H1 (cell line): ENCODE measurements around the gene TMEM187. TPM values are rescaled to one million over a fixed set of nuclear protein-coding genes. Genes with fewer than 3 reads are reported as not detected.

ENCODE experiments used
- CTCF ChIA-PET: fragments of 300-600 bp; sonication (Branson Sonifier 250); formaldehyde crosslinking; loops from one replicate; lab custom pipeline; 2021; ENCODE audit not compliant: partially characterized antibody; lab: Charles Lee
- POLR2A ChIA-PET: fragments of 300-600 bp; sonication (Branson Sonifier 250); formaldehyde crosslinking; loops from one replicate; lab custom pipeline; 2021; ENCODE audit warnings: inconsistent platforms; ENCODE audit not compliant: partially characterized antibody; lab: Charles Lee
- DNase-seq, 2 experiments: peaks; one replicate each; pipeline versions ENCODE4 v3.0.0 to v3.0.0-alpha.2; 2010 to 2022; ENCODE audit warnings: low spot score in 2 of 2, low read depth in 1 of 2, mixed read lengths in 1 of 2
- FAIRE-seq: peaks from 2 replicates; lab custom pipeline; 2011; peaks lifted over from hg19 to GRCh38; lab: Jason Lieb, UNC
- H2AFZ ChIP-seq: 2 replicates; pipeline ENCODE4 v1.8.1; 2012; ENCODE audit warnings: low read length, inconsistent platforms
- H2AK5ac ChIP-seq: 2 replicates; pipeline ENCODE4 v1.6.1; 2013; ENCODE audit warnings: low read depth, low read length
- H2BK120ac ChIP-seq: replicated peaks from 2 replicates; pipeline ENCODE3; 2013; ENCODE audit warnings: low read depth, low read length, inconsistent platforms
- H2BK12ac ChIP-seq: 2 replicates; pipeline ENCODE4 v1.6.1; 2013; ENCODE audit warnings: low read depth, low read length
- H2BK15ac ChIP-seq: 2 replicates; pipeline ENCODE4 v1.6.1; 2013; ENCODE audit warnings: low read length
- H2BK20ac ChIP-seq: 2 replicates; pipeline ENCODE4 v1.6.1; 2013; ENCODE audit warnings: low read length
- H2BK5ac ChIP-seq: 2 replicates; pipeline ENCODE4 v1.6.1; 2013; ENCODE audit warnings: low read depth, low read length
- H3K14ac ChIP-seq: 2 replicates; pipeline ENCODE4 v1.6.1; 2013; ENCODE audit warnings: inconsistent platforms; ENCODE audit not compliant: insufficient read length
- H3K18ac ChIP-seq: 2 replicates; pipeline ENCODE4 v1.6.1; 2013; ENCODE audit warnings: low read length; ENCODE audit errors: extremely low read depth
- H3K23ac ChIP-seq: 2 replicates; pipeline ENCODE4 v1.6.1; 2013; ENCODE audit warnings: inconsistent platforms; ENCODE audit not compliant: insufficient read length
- H3K23me2 ChIP-seq: 2 replicates; pipeline ENCODE4 v1.6.1; 2013; ENCODE audit warnings: low read depth, low read length
- H3K27ac ChIP-seq: 2 replicates; pipeline ENCODE4 v1.6.1; 2011; ENCODE audit warnings: low read depth, low read length, inconsistent platforms
- H3K27me3 ChIP-seq, 4 experiments: replicated peaks in 1 of 4; 1 replicate in 1 of 4; 2 replicates in 3 of 4; pipeline versions ENCODE4 v1.6.1 to v1.8.1; 2011 to 2013; ENCODE audit warnings: low read length in 3 of 4, mild to moderate bottlenecking in 3 of 4, inconsistent platforms in 2 of 4, mixed read lengths in 2 of 4, moderate library complexity in 1 of 4; ENCODE audit not compliant: control insufficient read depth in 3 of 4, insufficient read depth in 3 of 4; ENCODE audit errors: extremely low read depth in 1 of 4
- H3K36me3 ChIP-seq, 4 experiments: 2 replicates each; pipeline versions ENCODE4 v1.6.1 to v1.8.1; 2011 to 2013; ENCODE audit warnings: mild to moderate bottlenecking in 4 of 4, low read length in 3 of 4, moderate library complexity in 2 of 4, control low read depth in 1 of 4, inconsistent platforms in 1 of 4; ENCODE audit not compliant: insufficient read depth in 4 of 4, control insufficient read depth in 2 of 4
- H3K4ac ChIP-seq: replicated peaks from 2 replicates; pipeline ENCODE3; 2013; ENCODE audit warnings: low read length, low read depth, mixed read lengths, inconsistent platforms; ENCODE audit not compliant: insufficient read length
- H3K4me1 ChIP-seq, 4 experiments: replicated peaks in 1 of 4; 1 replicate in 1 of 4; 2 replicates in 3 of 4; pipeline versions ENCODE4 v1.6.1 to v1.8.1; 2011 to 2013; ENCODE audit warnings: low read length in 3 of 4, inconsistent platforms in 2 of 4, mixed read lengths in 1 of 4; ENCODE audit not compliant: insufficient read depth in 4 of 4, control insufficient read depth in 3 of 4
- H3K4me2 ChIP-seq, 2 experiments: 2 replicates each; pipeline versions ENCODE4 v1.6.1 to v1.8.1; 2011 to 2013; ENCODE audit warnings: low read depth in 2 of 2, low read length in 2 of 2, control low read depth in 1 of 2, inconsistent platforms in 1 of 2, mild to moderate bottlenecking in 1 of 2; ENCODE audit not compliant: insufficient read depth in 1 of 2
- H3K4me3 ChIP-seq, 4 experiments: fragments of 200-600, 300-600 bp in 1 of 4; sonication (generic), shearing (Covaris generic), sonication (Bioruptor Twin) in 1 of 4; 2 replicates each; pipeline versions ENCODE4 v1.5.1 to v1.8.1; 2011 to 2016; ENCODE audit warnings: low read length in 4 of 4, low read depth in 3 of 4, control low read depth in 2 of 4, inconsistent platforms in 2 of 4, mild to moderate bottlenecking in 2 of 4, mixed read lengths in 1 of 4, moderate library complexity in 1 of 4; ENCODE audit not compliant: insufficient read depth in 2 of 4; ENCODE audit errors: extremely low read depth in 1 of 4
- H3K56ac ChIP-seq: replicated peaks from 2 replicates; pipeline ENCODE3; 2013; ENCODE audit warnings: low read depth, mild to moderate bottlenecking, mixed read lengths, low read length, inconsistent platforms; ENCODE audit not compliant: insufficient read length
- H3K79me1 ChIP-seq: 2 replicates; pipeline ENCODE4 v1.6.1; 2013; ENCODE audit warnings: low read depth, low read length, control low read depth
- H3K79me2 ChIP-seq, 2 experiments: 2 replicates each; pipeline versions ENCODE4 v1.6.1 to v1.8.1; 2012 to 2013; ENCODE audit warnings: low read length in 2 of 2, mild to moderate bottlenecking in 2 of 2, inconsistent platforms in 1 of 2; ENCODE audit not compliant: insufficient read depth in 2 of 2, control insufficient read depth in 1 of 2
- H3K9ac ChIP-seq, 4 experiments: replicated peaks in 1 of 4; 1 replicate in 1 of 4; 2 replicates in 3 of 4; pipeline versions ENCODE4 v1.6.1 to v1.8.1; 2011 to 2013; ENCODE audit warnings: low read depth in 3 of 4, low read length in 3 of 4, control low read depth in 2 of 4, mild to moderate bottlenecking in 2 of 4, moderate library complexity in 2 of 4, inconsistent platforms in 1 of 4; ENCODE audit errors: extremely low read depth in 1 of 4
- H3K9me3 ChIP-seq, 2 experiments: 2 replicates each; pipeline versions ENCODE4 v1.6.1 to v1.8.1; 2012 to 2013; ENCODE audit warnings: mild to moderate bottlenecking in 2 of 2, moderate library complexity in 2 of 2, control low read depth in 1 of 2, inconsistent platforms in 1 of 2, low read depth in 1 of 2, low read length in 1 of 2, mixed read lengths in 1 of 2; ENCODE audit not compliant: insufficient read depth in 2 of 2
- H4K20me1 ChIP-seq, 2 experiments: replicated peaks in 1 of 2; 2 replicates each; pipeline versions ENCODE3 to v1.8.1; 2011 to 2013; ENCODE audit warnings: inconsistent platforms in 2 of 2, low read length in 2 of 2, mild to moderate bottlenecking in 1 of 2; ENCODE audit not compliant: insufficient read depth in 2 of 2, control insufficient read depth in 1 of 2
- H4K5ac ChIP-seq: 2 replicates; pipeline ENCODE4 v1.6.1; 2013; ENCODE audit warnings: low read length, low read depth, mixed read lengths, inconsistent platforms; ENCODE audit not compliant: insufficient read length
- H4K8ac ChIP-seq: 2 replicates; pipeline ENCODE4 v1.8.0; 2013; ENCODE audit warnings: mild to moderate bottlenecking, moderate library complexity, low read length, inconsistent platforms; ENCODE audit not compliant: insufficient read depth; ENCODE audit errors: extremely low read depth
- H4K91ac ChIP-seq: replicated peaks from 2 replicates; pipeline ENCODE3; 2013; ENCODE audit warnings: low read length, mixed read lengths, inconsistent platforms; ENCODE audit not compliant: insufficient read length
- ASH2L ChIP-seq: fragments of 200-600, 300-600 bp; sonication (generic); IDR thresholded peaks from one replicate; pipeline ENCODE4 v1.7.1; 2017; ENCODE audit warnings: low read length
- BACH1 ChIP-seq: IDR thresholded peaks from 2 replicates; pipeline ENCODE4 v1.6.1; 2012; ENCODE audit warnings: low read length, improper control_type of control experiment
- CBX5 ChIP-seq: fragments of 300-800, 300-1000 bp; sonication (generic); IDR thresholded peaks from 2 replicates; pipeline ENCODE4 v1.7.1; 2016; ENCODE audit warnings: antibody characterized with exemption, low read length, low read depth
- HDAC2 ChIP-seq, 2 experiments: fragments of 300-600 bp in 1 of 2; sonication (generic) in 1 of 2; IDR thresholded peaks; 2 replicates each; pipeline ENCODE4 v1.6.1; 2011 to 2012; ENCODE audit warnings: low read depth in 2 of 2, low read length in 2 of 2, mild to moderate bottlenecking in 2 of 2, moderate library complexity in 2 of 2, borderline replicate concordance in 1 of 2, inconsistent platforms in 1 of 2
- KDM1A ChIP-seq: fragments of 200-600, 300-600 bp; sonication (generic); IDR thresholded peaks from 2 replicates; pipeline ENCODE4 v1.7.1; 2016; ENCODE audit warnings: mild to moderate bottlenecking, low read length, borderline replicate concordance
- MAX ChIP-seq: IDR thresholded peaks from 2 replicates; pipeline ENCODE4 v1.6.1; 2012; ENCODE audit warnings: inconsistent platforms
- SP2 ChIP-seq: IDR thresholded peaks from 2 replicates; pipeline ENCODE4 v1.6.1; 2012; ENCODE audit warnings: mild to moderate bottlenecking, low read length, inconsistent platforms
- WGBS, 2 experiments: shearing (Covaris generic) in 1 of 2; methylation state at CpG; one replicate each; pipeline versions ENCODE4 v1.1.6 to v1.1.7; 2013 to 2015; ENCODE audit warnings: low lambda C conversion rate in 2 of 2, mixed read lengths in 2 of 2, inconsistent platforms in 1 of 2, low coverage in 1 of 2, missing lambda C conversion rate in 1 of 2; ENCODE audit not compliant: insufficient replicate concordance in 2 of 2, insufficient coverage in 1 of 2, insufficient read length in 1 of 2; ENCODE audit errors: extremely low coverage in 1 of 2, missing lambda C conversion rate in 1 of 2; 5-methylcytosine and 5-hydroxymethylcytosine counted together
- polyA plus RNA-seq, 7 experiments: library from polyadenylated mRNA; depleted of rRNA in 3 of 7; stranded (reverse) in 5 of 7; unstranded in 2 of 7; fragments of >200 nt in 5 of 7; fragments of 200-250 nt in 2 of 7; gene quantifications; 1 replicate in 5 of 7; 2 replicates in 1 of 7; 4 replicates in 1 of 7; pipeline versions ENCODE4 v1.2.1 to v1.2.3, GENCODE V29; 2011 to 2013; ENCODE audit warnings: missing spikeins in 2 of 7, mixed read lengths in 2 of 7
- total RNA-seq: library from RNA; stranded (reverse); fragmentation: NEBNext Ultra II Directional; extraction: Animal tissue kit (Norgen Biotek cat#: 25700); gene quantifications from 2 replicates; pipeline ENCODE4 v1.2.1, GENCODE V29; 2021

Gene TMEM187
- total and polyA plus RNA-seq, 2 of the 8 experiments (the other 6 are each of a cell fraction or from before 2014, with no cell fraction given) = 5.0 to 14.5 TPM

- Histone ChIP-seq H3K36me3 (no peaks in the 10 kb centered on the region), H3K56ac (no peak overlapping the region), H2AK5ac (no peak overlapping the region), H2AFZ (no peak overlapping the region), H3K14ac (no peak overlapping the region), H3K79me1 (peaks cover 2% of the 10 kb centered on the region; the same call in 1 of the 2 replicates), H3K9me3 (no peaks in the 10 kb centered on the region), H2BK5ac (no peak overlapping the region), H3K4me1 (peaks cover 4 to 26% (median 17%) of the 10 kb centered on the region in 4 experiments), H3K23me2 (peaks cover 8% of the 10 kb centered on the region; the same call in 1 of the 2 replicates), H3K4me2 (peak overlapping the region; percentile 66 to 85), H3K4ac (no peak overlapping the region), H2BK20ac (no peak overlapping the region), H4K20me1 (peaks cover 18 to 29% of the 10 kb centered on the region in 2 experiments), H4K8ac (no peak overlapping the region), H2BK12ac (no peak overlapping the region), H3K9ac (peak overlapping the region in 2 of 4 experiments; percentile 8 to 30; a peak in 3 of 7 replicates), H3K23ac (no peak overlapping the region), H3K4me3 (peak overlapping the region; percentile 64 to 99 (median 82)), H3K18ac (no peak overlapping the region), H4K5ac (no peak overlapping the region), H2BK120ac (no peak overlapping the region), H3K27ac (no peak overlapping the region), H2BK15ac (no peak overlapping the region), H3K27me3 (no peaks in the 10 kb centered on the region), H4K91ac (no peak overlapping the region), H3K79me2 (peaks cover 44 to 58% of the 10 kb centered on the region in 2 experiments)
- WGBS, 2 experiments = 0% methylated on average over 2 of the region's 26 CpGs; no CpG with 5 or more reads in 1 of the 2 experiments
- ChIA-PET POLR2A (interaction anchor here (0.9 to 4.6 kb wide), 9 partner anchors 12 to 440 kb away, joined by 3 to 43 read pairs (median 5); partner anchors contain the start of genes ARHGAP4 and RENBP), CTCF (interaction anchor here (1.0 to 11.2 kb wide), 3 partner anchors 22 to 46 kb away, joined by 4 to 102 read pairs (median 5); partner anchors contain the start of gene RENBP)
- no peak for DNase-seq
- FAIRE-seq = no peak
- TF ChIP-seq CBX5 = no peak
- no peak for TF ChIP-seq KDM1A
- TF ChIP-seq MAX = no peak
- TF ChIP-seq BACH1 = no peak
- TF ChIP-seq HDAC2 (IDR thresholded peaks at IDR 0.05; ENCODE audit: borderline replicate concordance in 1 of 2, low read depth in 2 of 2, low read length in 2 of 2) = no peak
- TF ChIP-seq ASH2L = no peak
- TF ChIP-seq SP2 = no peak
Measured at GRCh38 chrX:153969904-153970356, 2.6 kb upstream of the TMEM187 start.
